ENCODE measurements around the gene HAND1.

The HAND1 gene

DNA sequence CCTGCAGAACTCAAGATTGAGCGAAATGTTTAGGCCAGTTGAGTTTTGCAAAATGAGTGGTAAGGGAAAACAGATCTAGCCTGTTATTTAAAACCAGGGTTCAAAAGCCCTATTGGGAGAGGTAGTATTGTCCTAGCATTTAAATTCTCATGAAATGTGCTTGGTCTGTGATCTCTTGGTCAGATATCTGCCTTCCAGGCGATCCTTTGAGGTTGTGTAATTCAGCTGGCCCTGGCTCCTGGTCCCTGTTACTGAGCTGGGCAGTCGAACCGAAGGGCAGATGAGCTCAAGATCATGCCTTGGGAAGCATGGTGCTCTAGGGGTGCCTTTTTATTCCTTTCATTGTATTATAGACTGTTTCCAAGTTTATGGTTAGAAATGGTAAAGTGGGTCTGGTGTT is 17.9 kb downstream of the HAND1 start:
- H3K4me3 ChIP-seq (replicated peaks in 1 of 2; ENCODE audit: low read depth in 2 of 2, low read length in 2 of 2): no peak overlapping the region
- DNase-seq (ENCODE audit: low read depth in 2 of 2): no peak
- TF ChIP-seq CTCF (IDR thresholded peaks at IDR 0.05; ENCODE audit: low read depth, low read length): no peak

GRCh38 chr5:154459015-154459414 is 19.0 kb downstream of the HAND1 start:
- no peak overlapping the region for H3K4me3 ChIP-seq (replicated peaks in 1 of 2; ENCODE audit: low read depth in 2 of 2, low read length in 2 of 2)
- peak in 1 of 2 donors; percentile 27 for DNase-seq (ENCODE audit: low read depth in 2 of 2)
- TF ChIP-seq CTCF (IDR thresholded peaks at IDR 0.05; ENCODE audit: low read depth, low read length): no peak

- no peak overlapping the region for H3K4me3 ChIP-seq (replicated peaks in 1 of 2; ENCODE audit: low read depth in 2 of 2, low read length in 2 of 2)
- no peak for DNase-seq (ENCODE audit: low read depth in 2 of 2)
- no peak for TF ChIP-seq CTCF (IDR thresholded peaks at IDR 0.05; ENCODE audit: low read depth, low read length)
Measured at GRCh38 chr5:154456540-154456939, 21.5 kb downstream of the HAND1 start.

DNA sequence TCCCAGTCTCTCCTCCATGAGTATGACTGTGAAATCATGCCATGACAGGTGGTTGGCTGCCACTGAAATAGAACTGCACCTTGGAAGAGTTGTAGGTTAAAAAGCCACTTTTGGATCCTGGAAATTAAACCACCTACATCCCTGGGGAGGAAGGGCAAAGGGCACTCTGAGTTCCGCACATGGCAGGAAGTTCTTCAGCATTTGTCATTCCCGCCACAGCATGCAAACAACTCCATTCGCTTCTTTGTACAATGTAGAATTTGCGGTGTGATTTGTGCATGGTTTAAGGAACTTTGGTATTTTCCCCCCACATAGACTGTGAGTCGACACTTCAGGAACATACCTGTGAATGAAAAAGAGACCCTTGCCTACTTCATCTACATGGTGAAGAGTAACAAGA is 22.4 kb downstream of the HAND1 start:
- DNase-seq (ENCODE audit: low read depth in 2 of 2): no peak
- TF ChIP-seq CTCF (IDR thresholded peaks at IDR 0.05; ENCODE audit: low read depth, low read length): no peak
- no peak overlapping the region for H3K4me3 ChIP-seq (replicated peaks in 1 of 2; ENCODE audit: low read depth in 2 of 2, low read length in 2 of 2)

- TF ChIP-seq CTCF (IDR thresholded peaks at IDR 0.05; ENCODE audit: low read depth, low read length): no peak
- no peak overlapping the region for H3K4me3 ChIP-seq (replicated peaks in 1 of 2; ENCODE audit: low read depth in 2 of 2, low read length in 2 of 2)
- DNase-seq (ENCODE audit: low read depth in 2 of 2): no peak
Measured at GRCh38 chr5:154451957-154452356, 26.1 kb downstream of the HAND1 start.

GRCh38 chr5:154449786-154450185 is 28.2 kb downstream of the HAND1 start:
- H3K4me3 ChIP-seq (replicated peaks in 1 of 2; ENCODE audit: low read depth in 2 of 2, low read length in 2 of 2): no peak overlapping the region
- TF ChIP-seq CTCF (IDR thresholded peaks at IDR 0.05; ENCODE audit: low read depth, low read length): no peak
- DNase-seq (ENCODE audit: low read depth in 2 of 2): no peak

DNA sequence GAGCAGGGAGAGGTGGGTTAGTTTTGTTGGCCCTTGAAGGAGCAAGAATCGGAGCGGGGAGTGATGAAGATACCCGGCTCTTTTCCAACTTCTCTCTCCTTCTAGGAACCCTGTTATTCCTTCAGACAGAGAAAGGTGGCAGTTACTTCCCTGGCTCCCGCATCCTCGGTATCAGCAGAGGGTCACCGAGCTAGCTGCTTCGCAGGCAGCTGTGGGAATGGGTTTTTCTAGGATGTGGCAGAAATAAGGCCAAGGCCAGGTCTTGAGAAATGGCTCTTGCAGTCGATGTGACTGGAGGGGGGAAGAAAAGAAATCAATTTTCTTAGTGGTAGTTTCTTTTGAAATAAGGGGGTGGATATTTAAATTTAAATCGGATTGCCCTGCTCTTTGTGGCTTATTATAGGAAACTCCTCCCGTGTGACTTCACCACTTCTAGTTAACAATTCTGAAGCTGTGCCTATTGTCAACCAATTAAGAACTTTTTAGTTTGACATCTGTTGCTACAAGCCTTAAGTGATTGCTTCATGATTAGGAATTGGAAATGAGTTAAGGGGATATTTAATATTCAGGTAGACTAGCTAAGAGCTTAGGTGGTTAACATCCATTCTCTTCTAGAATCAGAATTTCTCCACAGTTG is 30.8 kb downstream of the HAND1 start:
- DNase-seq (ENCODE audit: low read depth in 2 of 2): no peak
- H3K4me3 ChIP-seq (replicated peaks in 1 of 2; ENCODE audit: low read depth in 2 of 2, low read length in 2 of 2): peak overlapping the region; percentile 74 to 94
- no peak for TF ChIP-seq CTCF (IDR thresholded peaks at IDR 0.05; ENCODE audit: low read depth, low read length)
